Activated CD4-positive, alpha-beta T cell treated with anti-CD3 and anti-CD28 coated beads, Interleukin-10, Interleukin-2, amounts not matched to agents 100 ng/mL and 50 ng/mL, durations not matched to agents 16 hours and 8 hours (primary cell): ENCODE data around the gene CIAO3.
"Not testable (repeated sequence)": the region's sequence is repeated elsewhere in the genome, so short reads cannot be mapped to it uniquely, and the experiment has no call there.

Source experiments
- DNase-seq: peaks from one replicate; pipeline ENCODE4 v3.0.0-alpha.2; 2020

CIAO3 gene

GRCh38 chr16:708019-708418 is 32.8 kb downstream of the CIAO3 start:
- no peak for DNase-seq

GRCh38 chr16:707062-707538 is 33.7 kb downstream of the CIAO3 start:
- no peak for DNase-seq

GRCh38 chr16:706189-707061 is 34.4 kb downstream of the CIAO3 start:
- no peak for DNase-seq

GRCh38 chr16:705431-706188 is 35.2 kb downstream of the CIAO3 start, which contains the start of gene FBXL16:
TSS of gene FBXL16 (minus strand) at chr16:705801. CDS start at chr16:697405, 8,396 bp downstream.
- no peak for DNase-seq

GRCh38 chr16:704552-705380 is 36.0 kb downstream of the CIAO3 start:
- no peak for DNase-seq

- no peak for DNase-seq
These were observed 36.8 kb downstream of the CIAO3 start for GRCh38 chr16:704047-704446.

- DNase-seq, result no peak
These were observed 37.4 kb downstream of the CIAO3 start for GRCh38 chr16:703406-703805.

GRCh38 chr16:702341-702740 is 38.5 kb downstream of the CIAO3 start:
- DNase-seq, result no peak

- no peak for DNase-seq
These were observed 39.9 kb downstream of the CIAO3 start for GRCh38 chr16:700684-701584.

- DNase-seq, result no peak
These were observed 41.7 kb downstream of the CIAO3 start for GRCh38 chr16:698911-699671.

GRCh38 chr16:695355-696089 is 45.3 kb downstream of the CIAO3 start:
- DNase-seq, result peak; percentile 76

GRCh38 chr16:694863-695354 is 45.9 kb downstream of the CIAO3 start:
- DNase-seq, result no peak

GRCh38 chr16:694187-694862 is 46.5 kb downstream of the CIAO3 start:
- no peak for DNase-seq

GRCh38 chr16:693766-694165 is 47.0 kb downstream of the CIAO3 start:
- DNase-seq, result no peak

- no peak for DNase-seq
These were observed 47.4 kb downstream of the CIAO3 start for GRCh38 chr16:693364-693763.

- no peak for DNase-seq
These were observed 48.3 kb downstream of the CIAO3 start for GRCh38 chr16:692356-693108.

GRCh38 chr16:691242-691641 is 49.6 kb downstream of the CIAO3 start:
- DNase-seq, result not testable (repeated sequence)

- no peak for DNase-seq
These were observed 51.5 kb downstream of the CIAO3 start for GRCh38 chr16:689175-689897.
